Testis (tissue), 2 donors: ENCODE results near the gene PUS7L.

Experiments used
- CTCF ChIP-seq, 3 experiments: fragments of 450-650 bp in 2 of 3; fragments of 200-600 bp in 1 of 3; sonication (generic) in 1 of 3; IDR thresholded peaks; one replicate each; pipeline ENCODE4 v1.5.1; 2016 to 2019; ENCODE audit warnings: antibody characterized with exemption in 3 of 3, mild to moderate bottlenecking in 2 of 3, moderate library complexity in 1 of 3
- POLR2A ChIP-seq: fragments of 450-650 bp; IDR thresholded peaks from one replicate; pipeline ENCODE4 v1.6.1; 2017; ENCODE audit warnings: antibody characterized with exemption, mild to moderate bottlenecking, moderate library complexity

GRCh38 chr12:43744826-43745225 lies 13.8 kb downstream of the PUS7L start:
- TF ChIP-seq CTCF (IDR thresholded peaks at IDR 0.05) (no peak), POLR2A (no peak)
